Mesodermal cell (in vitro differentiated cells): ENCODE data around the gene KIF16B.
"Not testable (repeated sequence)": the region's sequence is repeated elsewhere in the genome, so short reads cannot be mapped to it uniquely, and the experiment has no call there.

Source experiments
- H3K27ac ChIP-seq: 2 replicates; pipeline ENCODE4 v1.7.0; 2013; ENCODE audit warnings: mild to moderate bottlenecking, low read depth, low read length, moderate library complexity; ENCODE audit not compliant: severe bottlenecking
- H3K36me3 ChIP-seq: 2 replicates; pipeline ENCODE4 v1.7.1; 2013; ENCODE audit warnings: mild to moderate bottlenecking, low read length, moderate library complexity; ENCODE audit not compliant: control insufficient read depth, insufficient read depth
- H3K4me1 ChIP-seq: one replicate; pipeline ENCODE4 v1.7.1; 2013; ENCODE audit warnings: mild to moderate bottlenecking, low read length; ENCODE audit not compliant: insufficient read depth, control insufficient read depth, poor library complexity, severe bottlenecking
- H3K4me3 ChIP-seq: 2 replicates; pipeline ENCODE4 v1.7.0; 2013; ENCODE audit warnings: low read length, control low read depth, mild to moderate bottlenecking; ENCODE audit not compliant: insufficient read depth, poor library complexity, severe bottlenecking; ENCODE audit errors: extremely low read depth
- H3K9me3 ChIP-seq: 2 replicates; pipeline ENCODE4 v1.7.1; 2013; ENCODE audit warnings: mild to moderate bottlenecking, low read length, moderate library complexity; ENCODE audit not compliant: control insufficient read depth
- WGBS, 2 experiments: methylation state at CpG; one replicate each; pipeline ENCODE4 v1.1.5; 2013; ENCODE audit warnings: missing lambda C conversion rate in 2 of 2; ENCODE audit not compliant: insufficient coverage in 2 of 2; 5-methylcytosine and 5-hydroxymethylcytosine counted together

KIF16B gene

GRCh38 chr20:16574656-16575355 is 1.6 kb upstream of the KIF16B start:
- H3K36me3 ChIP-seq, result no peaks in the 10 kb centered on the region
- H3K4me1 ChIP-seq, result peaks cover 8% of the 10 kb centered on the region
- peak overlapping the region; percentile 38 for H3K4me3 ChIP-seq
- WGBS, 2 experiments, result 10 to 14% methylated on average over 31 to 35 of the region's 39 CpGs
- peak overlapping the region; percentile 1 for H3K27ac ChIP-seq
- H3K9me3 ChIP-seq, result peaks cover 4% of the 10 kb centered on the region

GRCh38 chr20:16571333-16571732 is 1.9 kb downstream of the KIF16B start:
- H3K36me3 ChIP-seq, result no peaks in the 10 kb centered on the region
- H3K9me3 ChIP-seq, result peaks cover 4% of the 10 kb centered on the region
- WGBS, 2 experiments, result 95 to 97% methylated on average over 2 to 3 of the region's 5 CpGs
- H3K4me1 ChIP-seq, result peaks cover 8% of the 10 kb centered on the region
- H3K27ac ChIP-seq, result no peak overlapping the region
- no peak overlapping the region for H3K4me3 ChIP-seq

- WGBS, 2 experiments, result 100% methylated on average over 2 of the region's 4 CpGs; no CpG with 5 or more reads in 1 of the 2 experiments
- no peaks in the 10 kb centered on the region for H3K36me3 ChIP-seq
- peaks cover 4% of the 10 kb centered on the region for H3K9me3 ChIP-seq
- H3K27ac ChIP-seq, result no peak overlapping the region
- H3K4me3 ChIP-seq, result no peak overlapping the region
- peaks cover 8% of the 10 kb centered on the region for H3K4me1 ChIP-seq
Observed at GRCh38 chr20:16569246-16570153, 3.7 kb downstream of the KIF16B start.

GRCh38 chr20:16566080-16566479 is 7.2 kb downstream of the KIF16B start:
- Histone ChIP-seq H3K4me3 (no peak overlapping the region), H3K9me3 (no peaks in the 10 kb centered on the region), H3K4me1 (no peaks in the 10 kb centered on the region), H3K27ac (no peak overlapping the region), H3K36me3 (no peaks in the 10 kb centered on the region)
- WGBS, 2 experiments, result 95 to 96% methylated on average over 3 to 4 of the region's 5 CpGs

GRCh38 chr20:16564079-16564478 is 9.2 kb downstream of the KIF16B start:
- not testable (repeated sequence) for H3K36me3 ChIP-seq, H3K4me3 ChIP-seq, H3K27ac ChIP-seq, H3K9me3 ChIP-seq, H3K4me1 ChIP-seq
- WGBS, 2 experiments, result 88 to 100% methylated on average over 1 of the region's 5 CpGs

GRCh38 chr20:16563066-16563806 is 10.0 kb downstream of the KIF16B start:
- Histone ChIP-seq H3K4me3 (no peak overlapping the region), H3K27ac (no peak overlapping the region), H3K9me3 (no peaks in the 10 kb centered on the region), H3K36me3 (no peaks in the 10 kb centered on the region), H3K4me1 (no peaks in the 10 kb centered on the region)
- 88 to 93% methylated on average over 5 of the region's 5 CpGs for WGBS, 2 experiments

- no peak overlapping the region for H3K27ac ChIP-seq
- H3K9me3 ChIP-seq, result no peaks in the 10 kb centered on the region
- WGBS, 2 experiments, result 98 to 100% methylated on average over 2 to 7 of the region's 10 CpGs
- H3K36me3 ChIP-seq, result no peaks in the 10 kb centered on the region
- no peak overlapping the region for H3K4me3 ChIP-seq
- H3K4me1 ChIP-seq, result no peaks in the 10 kb centered on the region
Observed at GRCh38 chr20:16562259-16562658, 11.0 kb downstream of the KIF16B start.

- H3K36me3 ChIP-seq, result no peaks in the 10 kb centered on the region
- 60 to 69% methylated on average over 3 to 8 of the region's 9 CpGs for WGBS, 2 experiments
Observed at GRCh38 chr20:16560661-16561060, 12.6 kb downstream of the KIF16B start.

GRCh38 chr20:16560216-16560615 is 13.0 kb downstream of the KIF16B start:
- no peak overlapping the region for H3K4me3 ChIP-seq
- H3K4me1 ChIP-seq, result no peaks in the 10 kb centered on the region
- WGBS, 2 experiments, result 100% methylated on average over 1 to 2 of the region's 2 CpGs
- no peaks in the 10 kb centered on the region for H3K9me3 ChIP-seq
- no peaks in the 10 kb centered on the region for H3K36me3 ChIP-seq
- no peak overlapping the region for H3K27ac ChIP-seq

More at GRCh38 chr20:16560661-16561060, 12.6 kb downstream of the KIF16B start:
- Histone ChIP-seq H3K4me3 (no peak overlapping the region), H3K27ac (no peak overlapping the region), H3K9me3 (no peaks in the 10 kb centered on the region), H3K4me1 (no peaks in the 10 kb centered on the region)

- H3K27ac ChIP-seq, result no peak overlapping the region
- H3K4me3 ChIP-seq, result no peak overlapping the region
- H3K4me1 ChIP-seq, result no peaks in the 10 kb centered on the region
- peaks cover 6% of the 10 kb centered on the region for H3K9me3 ChIP-seq
- no peaks in the 10 kb centered on the region for H3K36me3 ChIP-seq
- WGBS, 2 experiments, result 85 to 94% methylated on average over 4 to 5 of the region's 5 CpGs
Observed at GRCh38 chr20:16556301-16556700, 16.9 kb downstream of the KIF16B start.
